Stimulated activated CD4-positive, alpha-beta T cell treated with anti-CD3 and anti-CD28 coated beads, Interleukin-15, amount 100 ng/mL, for 48 hours (primary cell): ENCODE data around the gene TSPYL1.

Experiments
- DNase-seq, 2 donors: peaks; one replicate each; pipeline ENCODE4 v3.0.0-alpha.2; 2020; ENCODE audit warnings: low read depth in 2 of 2

The TSPYL1 gene

GRCh38 chr6:116258520-116258919, 21.2 kb downstream of the TSPYL1 start:
- DNase-seq, result no peak

- DNase-seq, result no peak
Measured at GRCh38 chr6:116256694-116257093, 23.0 kb downstream of the TSPYL1 start.

GRCh38 chr6:116255246-116255800, 24.4 kb downstream of the TSPYL1 start:
- no peak for DNase-seq

- no peak for DNase-seq
Measured at GRCh38 chr6:116254297-116255056, 25.3 kb downstream of the TSPYL1 start.

- peak; percentile 78 to 83 for DNase-seq
Measured at GRCh38 chr6:116253505-116254296, 26.0 kb downstream of the TSPYL1 start, which contains the start of gene TSPYL4. Gene TSPYL4, minus strand, starts transcription at chr6:116254075. Its CDS starts 67 bp downstream, at chr6:116254008.

- DNase-seq, result no peak
Measured at GRCh38 chr6:116253188-116253504, 26.6 kb downstream of the TSPYL1 start.

GRCh38 chr6:116251568-116252384, 28.0 kb downstream of the TSPYL1 start:
- DNase-seq, result no peak

- DNase-seq, result no peak
Measured at GRCh38 chr6:116248577-116248976, 31.2 kb downstream of the TSPYL1 start.

GRCh38 chr6:116247285-116247684, 32.4 kb downstream of the TSPYL1 start:
- DNase-seq, result no peak

- DNase-seq, result no peak
Measured at GRCh38 chr6:116246089-116246488, 33.6 kb downstream of the TSPYL1 start.

- no peak for DNase-seq
Measured at GRCh38 chr6:116244284-116244683, 35.4 kb downstream of the TSPYL1 start.

GRCh38 chr6:116239856-116240255, 39.9 kb downstream of the TSPYL1 start:
- DNase-seq, result no peak

GRCh38 chr6:116239256-116239655, 40.5 kb downstream of the TSPYL1 start:
- no peak for DNase-seq

GRCh38 chr6:116238083-116238482, 41.6 kb downstream of the TSPYL1 start:
- DNase-seq, result no peak

- DNase-seq, result no peak
Measured at GRCh38 chr6:116234689-116235088, 45.0 kb downstream of the TSPYL1 start.

- no peak for DNase-seq
Measured at GRCh38 chr6:116229287-116229913, 50.3 kb downstream of the TSPYL1 start.
